Measurements from ENCODE around the gene IL17B.

DNA sequence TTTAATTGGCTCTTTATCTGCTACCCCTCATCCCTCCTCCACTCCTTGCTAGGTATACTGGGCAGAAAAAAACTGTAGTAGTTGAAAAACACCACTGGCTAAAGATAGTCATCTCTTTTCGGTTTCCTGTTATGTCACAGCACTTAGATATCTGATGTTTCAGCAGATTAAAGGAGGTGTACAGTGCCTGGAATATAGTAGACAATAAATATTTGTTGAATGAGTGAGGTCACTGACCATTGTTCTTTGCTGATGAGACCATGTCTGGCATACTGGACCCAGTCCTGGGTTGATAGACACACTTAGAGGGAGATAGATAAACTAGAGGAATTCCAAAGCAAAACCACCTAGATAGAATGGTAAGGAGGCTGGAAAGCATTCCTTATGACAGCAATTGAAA, 30.6 kb downstream of the IL17B start:
- TF ChIP-seq, protein P1, sequence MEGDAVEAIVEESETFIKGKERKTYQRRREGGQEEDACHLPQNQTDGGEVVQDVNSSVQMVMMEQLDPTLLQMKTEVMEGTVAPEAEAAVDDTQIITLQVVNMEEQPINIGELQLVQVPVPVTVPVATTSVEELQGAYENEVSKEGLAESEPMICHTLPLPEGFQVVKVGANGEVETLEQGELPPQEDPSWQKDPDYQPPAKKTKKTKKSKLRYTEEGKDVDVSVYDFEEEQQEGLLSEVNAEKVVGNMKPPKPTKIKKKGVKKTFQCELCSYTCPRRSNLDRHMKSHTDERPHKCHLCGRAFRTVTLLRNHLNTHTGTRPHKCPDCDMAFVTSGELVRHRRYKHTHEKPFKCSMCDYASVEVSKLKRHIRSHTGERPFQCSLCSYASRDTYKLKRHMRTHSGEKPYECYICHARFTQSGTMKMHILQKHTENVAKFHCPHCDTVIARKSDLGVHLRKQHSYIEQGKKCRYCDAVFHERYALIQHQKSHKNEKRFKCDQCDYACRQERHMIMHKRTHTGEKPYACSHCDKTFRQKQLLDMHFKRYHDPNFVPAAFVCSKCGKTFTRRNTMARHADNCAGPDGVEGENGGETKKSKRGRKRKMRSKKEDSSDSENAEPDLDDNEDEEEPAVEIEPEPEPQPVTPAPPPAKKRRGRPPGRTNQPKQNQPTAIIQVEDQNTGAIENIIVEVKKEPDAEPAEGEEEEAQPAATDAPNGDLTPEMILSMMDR (conservative IDR thresholded peaks at IDR 0.05; ENCODE audit: low read length): no peak
- TF ChIP-seq EZH2phosphoT487 (IDR thresholded peaks at IDR 0.05; ENCODE audit: borderline replicate concordance, low read depth, low read length): no peak

Measured in OCI-LY7 (cell line).